HL-60 (cell line): ENCODE results near the gene DERL3.

Experiments
- DNase-seq, 2 experiments: peaks; one replicate each; pipeline ENCODE4 v3.0.0-alpha.2; 2010 to 2020; ENCODE audit warnings: low read depth in 1 of 2, low spot score in 1 of 2
- H3K27ac ChIP-seq: fragments of 250-450 bp; sonication (Bioruptor Pico); replicated peaks from 2 replicates; pipeline ENCODE4 v1.5.1; 2020; ENCODE audit warnings: mild to moderate bottlenecking, moderate library complexity
- H3K27me3 ChIP-seq: fragments of 250-450 bp; sonication (Bioruptor Pico); 2 replicates; pipeline ENCODE4 v1.5.1; 2021; ENCODE audit warnings: mild to moderate bottlenecking, moderate library complexity; ENCODE audit not compliant: insufficient read depth, poor library complexity, severe bottlenecking
- H3K4me3 ChIP-seq: replicated peaks from 2 replicates; pipeline ENCODE4 v1.5.1; 2011; ENCODE audit warnings: mild to moderate bottlenecking, control low read depth, low read length; ENCODE audit not compliant: insufficient read depth
- CTCF ChIP-seq: IDR thresholded peaks from one replicate; pipeline ENCODE4 v1.5.1; 2011; ENCODE audit warnings: low read length, control low read depth, inconsistent platforms; ENCODE audit not compliant: insufficient read depth
- GABPA ChIP-seq: IDR thresholded peaks from 2 replicates; pipeline ENCODE4 v1.6.1; 2012; ENCODE audit warnings: low read depth
- POLR2AphosphoS5 ChIP-seq: IDR thresholded peaks from 2 replicates; pipeline ENCODE4 v1.6.1; 2012; ENCODE audit warnings: low read depth
- REST ChIP-seq: IDR thresholded peaks from 2 replicates; pipeline ENCODE4 v1.6.1; 2012; ENCODE audit warnings: low read depth; ENCODE audit not compliant: insufficient replicate concordance
- SPI1 ChIP-seq: IDR thresholded peaks from 2 replicates; pipeline ENCODE4 v1.6.1; 2012; ENCODE audit warnings: low read depth, mild to moderate bottlenecking, borderline replicate concordance

DERL3 gene

GRCh38 chr22:23801238-23801821, 37.5 kb downstream of the DERL3 start:
- H3K27me3 ChIP-seq = no peaks in the 10 kb centered on the region
- DNase-seq = no peak
- H3K4me3 ChIP-seq = no peak overlapping the region
- TF ChIP-seq CTCF = no peak
- TF ChIP-seq GABPA = no peak
- no peak for TF ChIP-seq REST
- no peak for TF ChIP-seq POLR2AphosphoS5
- TF ChIP-seq SPI1 = no peak
- H3K27ac ChIP-seq = no peak overlapping the region

- Histone ChIP-seq H3K4me3 (no peak overlapping the region), H3K27me3 (no peaks in the 10 kb centered on the region), H3K27ac (no peak overlapping the region)
- DNase-seq = no peak
- TF ChIP-seq CTCF = no peak
- no peak for TF ChIP-seq REST
- TF ChIP-seq POLR2AphosphoS5 = no peak
- no peak for TF ChIP-seq SPI1
- TF ChIP-seq GABPA = no peak
These were observed 38.2 kb downstream of the DERL3 start for GRCh38 chr22:23800297-23801237.

- Histone ChIP-seq H3K27me3 (no peaks in the 10 kb centered on the region), H3K27ac (no peak overlapping the region), H3K4me3 (no peak overlapping the region)
- DNase-seq = no peak
- TF ChIP-seq GABPA (no peak), POLR2AphosphoS5 (no peak), SPI1 (no peak), REST (no peak), CTCF (no peak)
These were observed 42.3 kb downstream of the DERL3 start for GRCh38 chr22:23796461-23796860.
